HG02973 (cell line): ENCODE data around the gene GDF11.
"Not testable (repeated sequence)": the region's sequence is repeated elsewhere in the genome, so short reads cannot be mapped to it uniquely, and the experiment has no call there.

Source experiments
- ATAC-seq: cut with Tn5 transposase; IDR thresholded peaks from one replicate; pipeline ENCODE4 v1.9.1; 2021; ENCODE audit warnings: moderate library complexity; ENCODE audit not compliant: unreplicated experiment

The GDF11 gene

GRCh38 chr12:55738123-55739024 is 4.5 kb upstream of the GDF11 start:
- ATAC-seq: peak; percentile 68

DNA sequence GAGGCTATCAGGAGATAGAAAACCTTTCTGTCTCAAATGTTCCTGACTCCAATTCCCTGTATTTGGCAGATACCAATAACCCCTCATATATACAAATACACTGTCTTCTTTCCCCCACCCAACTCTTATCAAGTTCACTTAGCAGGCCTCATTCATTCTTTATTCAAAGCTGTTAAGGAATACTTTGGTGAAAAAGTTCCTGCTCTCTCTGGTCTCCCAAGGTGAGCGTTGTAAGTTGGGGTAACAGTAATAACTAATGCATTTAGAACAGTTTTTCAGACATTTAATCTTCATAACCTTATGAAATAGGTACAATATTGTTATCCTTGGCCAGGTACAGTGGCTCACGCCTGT is 3.9 kb upstream of the GDF11 start:
- ATAC-seq: no peak

GRCh38 chr12:55741931-55742680 is 816 bp upstream of the GDF11 start:
- no peak for ATAC-seq

- peak; percentile 27 for ATAC-seq
Measured at GRCh38 chr12:55743406-55744339, 751 bp downstream of the GDF11 start.

DNA sequence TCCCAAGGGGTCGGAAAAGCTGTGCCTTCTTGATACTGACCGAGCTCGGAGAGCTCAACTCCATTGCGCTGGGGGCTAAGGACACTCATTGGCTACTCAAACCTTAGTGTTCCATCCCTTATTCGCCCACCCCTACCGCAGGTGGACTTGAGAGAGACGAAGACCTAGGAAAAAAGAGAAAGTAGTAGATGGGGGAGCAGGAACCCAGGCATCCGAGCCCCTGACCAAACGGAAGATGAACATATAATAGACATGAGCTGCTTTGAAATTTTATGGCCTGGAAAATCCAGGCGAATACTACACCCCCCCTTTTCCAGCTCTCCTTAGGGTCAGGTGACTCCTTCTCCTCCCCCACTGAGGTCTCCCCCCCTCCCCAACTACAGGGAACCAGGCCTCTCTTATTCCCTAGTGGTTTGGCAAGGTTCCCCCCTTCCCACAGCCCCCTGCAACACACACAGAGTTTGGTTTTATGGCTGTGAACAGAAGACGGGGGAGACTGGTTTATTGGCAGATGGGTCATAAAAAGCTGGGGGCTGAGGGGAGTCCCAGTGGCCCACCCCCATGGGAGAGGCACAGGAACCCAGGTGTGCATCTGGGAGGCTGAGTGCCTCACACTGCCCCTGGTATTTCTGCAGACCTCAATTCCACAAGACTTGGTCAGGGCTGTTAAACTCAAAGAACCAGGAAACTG is 1.6 kb downstream of the GDF11 start:
- no peak for ATAC-seq

DNA sequence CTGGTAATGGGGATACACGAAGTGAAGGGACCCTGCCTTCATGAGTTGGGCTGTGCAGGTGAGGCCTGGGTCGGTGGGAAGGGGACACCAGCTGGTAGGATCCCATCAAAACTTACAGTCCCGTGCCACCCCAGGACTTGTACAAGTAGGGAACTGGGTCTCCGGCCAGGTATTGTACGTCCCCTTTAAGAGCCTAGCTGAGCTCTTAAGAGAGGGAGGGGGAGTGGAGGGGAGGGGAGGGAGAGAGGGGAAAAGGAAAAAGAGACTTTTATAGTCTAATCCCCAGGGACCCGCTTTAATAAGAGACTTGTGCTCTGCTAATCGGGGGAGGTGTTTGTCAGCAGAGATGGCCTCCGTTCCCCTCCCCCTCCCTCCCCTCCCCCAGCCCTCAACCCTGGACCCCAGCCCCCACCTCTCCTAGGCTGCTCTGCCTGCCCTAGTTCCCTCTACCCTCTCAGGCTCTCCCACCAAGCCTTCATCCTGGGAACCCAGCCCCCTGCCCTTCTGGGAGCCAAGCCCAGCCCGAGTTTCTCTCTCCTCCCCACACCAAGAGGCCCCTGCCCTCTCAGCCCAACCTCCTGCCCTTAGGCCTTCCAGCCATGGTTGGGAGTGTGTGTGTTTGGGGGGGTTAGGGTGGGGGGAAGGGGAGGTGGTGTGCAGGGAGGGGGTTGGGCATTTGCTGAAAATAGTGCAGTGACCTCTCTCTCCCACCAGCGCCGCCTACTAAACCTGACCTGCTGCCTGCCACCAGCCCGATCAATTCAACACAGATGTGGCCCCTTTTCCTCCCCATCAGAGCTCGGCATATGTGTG is 2.6 kb downstream of the GDF11 start:
- no peak for ATAC-seq

DNA sequence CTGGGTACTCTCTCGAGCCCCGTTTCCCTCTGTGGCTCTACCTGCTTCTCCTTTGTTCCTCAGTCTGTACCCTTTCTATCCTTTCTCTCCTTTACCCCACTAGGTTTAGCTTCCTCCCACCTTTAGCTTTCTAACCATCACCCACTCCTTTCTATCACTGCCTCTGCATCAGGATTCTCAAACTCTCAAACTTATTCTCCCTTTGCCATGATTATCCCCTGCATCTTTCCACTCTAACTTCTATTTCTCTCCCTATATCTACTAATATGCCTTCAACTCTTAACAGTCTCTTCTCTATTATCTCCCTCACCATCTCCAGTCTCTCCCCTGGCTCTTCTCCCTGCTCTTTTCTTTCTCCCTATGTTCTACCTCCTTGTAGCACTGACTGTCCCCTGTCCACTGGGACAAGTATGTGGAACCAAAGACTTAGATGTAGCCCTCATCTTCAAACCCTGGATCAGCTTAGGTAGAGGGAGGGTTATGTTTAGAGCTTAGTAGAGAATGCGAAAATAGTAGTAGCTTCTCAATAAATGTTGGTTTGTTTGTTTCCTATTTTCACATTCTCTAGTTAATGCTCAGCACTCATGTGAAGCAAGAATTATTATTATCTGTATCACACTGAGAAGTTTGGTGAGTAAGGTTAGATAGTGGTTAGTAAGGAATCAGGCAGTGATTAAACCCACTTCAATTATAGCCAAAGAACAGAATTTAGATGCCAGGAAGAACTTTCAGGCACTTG is 3.4 kb downstream of the GDF11 start:
- ATAC-seq: no peak

GRCh38 chr12:55746913-55747231 is 4.0 kb downstream of the GDF11 start:
- ATAC-seq: no peak

DNA sequence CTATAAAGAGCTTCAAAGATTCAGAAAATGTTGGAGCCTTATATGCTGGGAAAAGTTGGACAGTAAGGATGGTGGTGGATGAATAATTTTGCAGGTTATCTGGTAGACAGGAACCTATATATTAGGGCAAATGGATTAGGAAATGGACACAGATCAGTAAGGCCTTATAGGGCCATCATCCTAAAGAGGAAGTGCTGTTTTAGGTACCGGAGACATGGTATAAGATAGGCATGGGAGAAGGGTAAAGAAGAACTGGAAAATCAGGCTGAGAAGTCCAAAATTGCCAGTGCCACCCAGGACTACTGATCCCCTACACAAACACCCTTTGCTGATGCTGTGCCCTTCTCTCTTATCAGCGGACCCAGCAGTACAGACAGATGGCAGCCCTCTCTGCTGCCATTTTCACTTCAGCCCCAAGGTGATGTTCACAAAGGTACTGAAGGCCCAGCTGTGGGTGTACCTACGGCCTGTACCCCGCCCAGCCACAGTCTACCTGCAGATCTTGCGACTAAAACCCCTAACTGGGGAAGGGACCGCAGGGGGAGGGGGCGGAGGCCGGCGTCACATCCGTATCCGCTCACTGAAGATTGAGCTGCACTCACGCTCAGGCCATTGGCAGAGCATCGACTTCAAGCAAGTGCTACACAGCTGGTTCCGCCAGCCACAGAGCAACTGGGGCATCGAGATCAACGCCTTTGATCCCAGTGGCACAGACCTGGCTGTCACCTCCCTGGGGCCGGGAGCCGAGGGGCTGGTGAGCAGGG is 5.5 kb downstream of the GDF11 start:
- no peak for ATAC-seq

- ATAC-seq: no peak
Measured at GRCh38 chr12:55755246-55755645, 12.3 kb downstream of the GDF11 start.

GRCh38 chr12:55757701-55758100 is 14.8 kb downstream of the GDF11 start:
- ATAC-seq: no peak

GRCh38 chr12:55758575-55758974 is 15.7 kb downstream of the GDF11 start:
- ATAC-seq: not testable (repeated sequence)

DNA sequence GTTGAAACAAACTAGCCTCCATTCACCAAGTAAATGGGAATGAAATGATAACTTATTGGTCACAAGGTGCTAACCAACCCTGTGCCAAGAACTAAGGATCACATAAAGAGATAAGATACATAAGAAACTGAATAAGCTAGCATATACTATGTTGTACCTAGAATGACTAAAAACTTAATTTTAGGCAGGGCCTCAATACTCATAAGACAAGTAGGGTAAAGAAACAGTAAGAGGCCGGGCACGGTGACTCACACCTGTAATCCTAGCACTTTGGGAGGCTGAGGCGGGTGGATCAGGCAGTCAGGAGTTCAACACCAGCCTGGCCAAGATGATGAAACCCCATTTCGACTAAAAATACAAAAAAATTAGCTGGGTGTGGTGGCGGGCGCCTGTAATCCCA is 17.7 kb downstream of the GDF11 start:
- ATAC-seq: no peak

DNA sequence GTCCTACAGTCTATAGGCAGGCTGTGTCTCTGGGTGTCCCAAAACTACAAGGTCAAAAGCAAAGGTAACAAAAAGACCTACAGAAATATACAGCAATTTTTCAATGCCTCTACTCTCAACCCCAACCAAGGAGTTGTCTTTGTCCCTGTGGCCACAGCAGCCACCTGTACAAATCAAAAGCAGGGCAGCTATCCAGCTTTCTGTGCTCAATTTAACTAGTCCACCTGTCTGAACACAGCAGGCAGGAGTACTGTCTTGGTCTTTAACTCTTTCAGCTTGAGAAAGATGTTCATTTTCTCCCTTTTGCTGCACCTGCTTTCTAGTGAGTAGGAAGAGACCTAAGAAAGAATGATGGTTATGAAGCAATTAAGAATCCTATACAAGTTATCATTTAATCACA is 19.7 kb downstream of the GDF11 start:
- no peak for ATAC-seq

DNA sequence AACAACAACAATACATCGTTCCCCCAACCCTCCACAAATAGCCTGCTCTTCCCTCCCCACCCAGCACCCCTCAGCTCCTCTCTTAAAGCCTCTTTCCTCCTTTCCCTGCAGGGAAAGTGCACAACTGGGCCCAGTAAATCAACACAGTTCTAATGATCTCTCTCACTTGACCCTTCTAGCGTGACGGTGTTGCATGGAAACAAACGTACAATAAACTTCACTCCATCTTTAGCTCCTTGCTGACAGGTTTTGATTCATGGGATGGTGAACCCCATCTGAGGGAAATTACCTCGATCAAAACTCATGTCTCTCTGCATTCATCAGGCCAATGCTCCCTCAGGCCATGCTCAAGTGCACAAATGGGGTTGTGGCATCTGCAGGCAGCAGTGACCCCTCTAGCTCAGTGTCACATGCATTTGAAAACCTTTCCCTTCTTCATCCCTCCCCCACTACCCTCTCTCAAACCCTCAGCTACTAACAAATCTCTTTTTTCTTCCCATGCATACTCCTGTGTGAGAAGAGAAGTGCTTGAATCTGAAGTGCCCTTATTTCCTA is 22.9 kb downstream of the GDF11 start:
- ATAC-seq: no peak

DNA sequence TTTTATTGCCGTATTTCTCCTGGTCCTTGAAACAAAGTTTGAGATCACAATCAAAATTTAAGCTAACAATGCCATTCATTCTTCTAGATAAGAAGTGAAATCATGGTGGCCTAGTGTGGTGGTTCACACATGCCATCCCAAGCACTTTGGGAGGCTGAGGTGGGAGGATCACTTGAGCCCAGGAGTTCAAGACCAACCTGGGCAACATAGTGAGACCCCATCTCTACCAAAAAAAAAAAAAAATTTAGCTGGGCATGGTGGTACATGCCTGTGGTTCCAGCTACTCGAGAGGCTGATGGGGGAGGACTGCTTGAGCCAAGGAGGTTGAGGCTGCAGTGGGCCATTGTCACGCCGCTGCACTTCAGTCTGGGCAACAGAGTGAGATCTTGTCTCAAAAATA is 24.2 kb downstream of the GDF11 start:
- ATAC-seq: no peak

- no peak for ATAC-seq
Measured at GRCh38 chr12:55771736-55772135, 28.8 kb downstream of the GDF11 start.

DNA sequence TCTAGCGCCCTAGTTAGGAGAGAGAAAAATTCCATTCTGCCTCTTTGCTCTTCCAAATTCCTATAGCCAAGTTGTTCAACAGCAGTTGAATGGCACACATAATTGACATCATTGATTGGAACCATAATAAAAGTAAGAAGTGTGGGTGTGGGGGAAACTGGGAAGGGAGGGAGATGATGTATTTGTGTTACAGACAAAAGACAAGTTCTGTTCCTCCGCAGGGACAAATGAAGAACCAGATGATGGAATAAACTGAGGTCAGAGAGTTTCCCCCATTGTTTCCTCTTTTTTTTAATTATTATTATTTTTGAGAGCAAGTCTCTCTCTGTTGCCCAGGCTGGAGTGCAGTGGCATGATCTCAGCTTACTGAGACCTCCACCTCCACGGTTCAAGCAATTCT is 34.9 kb downstream of the GDF11 start:
- no peak for ATAC-seq
